Measurements from ENCODE around the gene INAVA. TPM values are rescaled to one million over a fixed set of nuclear protein-coding genes. Genes with fewer than 3 reads are reported as not detected.

INAVA gene
- total RNA-seq, 6 experiments from 2014 or later: not detected

DNA sequence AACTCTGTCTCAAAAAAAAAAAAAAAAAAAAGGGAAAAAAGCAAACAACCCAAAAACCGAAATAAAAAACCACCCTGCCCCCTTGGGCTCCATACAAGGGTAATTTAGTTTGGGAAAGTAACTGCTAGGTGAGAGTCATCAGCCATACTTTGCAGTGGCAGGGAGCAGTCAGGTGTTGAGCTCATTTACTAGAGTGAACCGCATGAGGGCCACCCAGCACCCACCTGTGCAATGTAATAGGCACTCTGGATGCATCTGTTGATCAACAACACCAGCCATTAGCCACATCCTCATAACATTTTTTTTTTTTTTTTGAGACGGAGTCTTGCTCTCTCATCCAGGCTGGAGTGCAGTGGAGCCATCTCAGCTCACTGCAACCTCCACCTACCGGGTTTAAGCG, 9.1 kb downstream of the INAVA start:
- Mint-ChIP-seq H3K27me3 (ENCODE audit: insufficient read depth) (peaks cover 45% of the 10 kb centered on the region), H3K36me3 (ENCODE audit: low read depth) (no peaks in the 10 kb centered on the region), H3K4me3 (no peak overlapping the region), H3K9me3 (no peaks in the 10 kb centered on the region), H3K27ac (no peak overlapping the region), H3K4me1 (ENCODE audit: low read depth) (no peaks in the 10 kb centered on the region)
- no peak for DNase-seq
- no peak for TF ChIP-seq CTCF (IDR thresholded peaks at IDR 0.05)

DNA sequence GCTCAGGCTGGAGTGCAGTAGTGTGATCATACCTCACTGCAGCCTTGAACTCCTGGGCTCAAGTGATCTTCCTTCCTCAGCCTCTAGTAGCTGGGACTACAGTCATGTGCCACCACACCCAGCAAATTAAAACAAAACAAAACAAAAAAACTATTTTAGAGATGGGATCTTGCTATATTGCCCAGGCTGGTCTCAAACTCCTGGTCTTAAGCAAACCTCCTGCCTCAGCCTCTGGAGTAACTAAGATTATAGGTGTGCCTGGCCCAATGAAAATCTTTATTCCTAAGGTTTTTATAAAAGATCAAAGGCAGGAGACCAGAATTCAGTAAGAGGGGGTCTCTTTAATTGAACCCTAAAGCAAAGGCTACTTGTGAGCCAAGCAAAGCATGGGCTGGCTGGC, 10.1 kb downstream of the INAVA start:
- TF ChIP-seq CTCF (IDR thresholded peaks at IDR 0.05): no peak
- Mint-ChIP-seq H3K4me1 (ENCODE audit: low read depth) (no peaks in the 10 kb centered on the region), H3K36me3 (ENCODE audit: low read depth) (no peaks in the 10 kb centered on the region), H3K4me3 (no peak overlapping the region), H3K27ac (no peak overlapping the region), H3K27me3 (ENCODE audit: insufficient read depth) (peaks cover 38% of the 10 kb centered on the region), H3K9me3 (no peaks in the 10 kb centered on the region)
- no peak for DNase-seq

DNA sequence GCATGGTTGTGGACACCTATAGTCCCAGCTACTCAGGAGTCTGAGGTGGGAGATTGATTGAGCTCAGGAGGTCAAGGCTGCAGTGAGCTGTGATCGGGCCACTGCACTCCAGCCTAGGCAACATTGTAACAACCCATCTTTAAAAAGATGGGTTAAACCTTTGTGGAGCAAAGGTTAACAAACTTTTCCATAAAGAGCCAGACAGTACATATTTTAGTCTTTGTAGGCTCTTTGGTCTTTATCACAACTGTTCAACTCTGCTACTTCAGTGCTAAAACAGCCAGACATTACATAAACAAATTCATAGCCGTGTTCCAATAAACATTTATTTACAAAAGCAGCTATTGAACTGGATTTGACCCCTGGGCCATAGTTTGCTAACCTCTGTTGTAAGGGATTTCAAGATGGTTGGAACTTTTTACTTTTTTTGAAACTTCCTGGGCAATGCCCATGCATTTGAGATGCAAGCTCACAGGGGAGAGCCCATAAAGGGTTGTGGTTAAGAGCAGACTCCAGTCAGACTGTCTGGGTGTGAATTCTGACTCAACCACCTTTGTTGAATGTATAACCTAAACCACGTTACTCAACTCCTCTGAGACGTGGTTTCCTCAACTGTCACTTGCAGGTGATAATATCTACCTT, 10.8 kb downstream of the INAVA start:
- Mint-ChIP-seq H3K9me3 (no peaks in the 10 kb centered on the region), H3K27me3 (ENCODE audit: insufficient read depth) (peaks cover 35% of the 10 kb centered on the region), H3K36me3 (ENCODE audit: low read depth) (no peaks in the 10 kb centered on the region), H3K27ac (no peak overlapping the region), H3K4me1 (ENCODE audit: low read depth) (no peaks in the 10 kb centered on the region), H3K4me3 (no peak overlapping the region)
- no peak for DNase-seq
- TF ChIP-seq CTCF (IDR thresholded peaks at IDR 0.05): no peak

DNA sequence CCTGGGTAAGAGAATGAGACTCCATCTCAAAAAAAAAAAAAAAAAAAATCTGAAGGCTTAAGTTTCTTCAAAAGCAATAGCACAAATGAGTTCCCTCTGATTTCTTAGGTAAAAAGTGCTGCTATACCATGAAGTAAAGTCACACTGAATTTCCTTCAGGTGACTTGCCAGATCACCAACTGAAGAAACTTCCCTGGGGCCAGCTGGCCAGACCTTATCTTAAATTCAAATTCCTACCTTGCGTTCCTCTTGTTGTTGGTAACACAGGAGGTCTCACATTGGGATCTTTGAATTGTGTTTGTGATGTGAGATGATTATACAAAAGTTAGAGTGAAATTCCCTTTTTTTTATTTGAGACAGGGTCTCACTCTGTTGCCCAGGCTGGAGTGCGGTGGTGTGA, 11.8 kb downstream of the INAVA start:
- DNase-seq: no peak
- no peak for TF ChIP-seq CTCF (IDR thresholded peaks at IDR 0.05)
- no peaks in the 10 kb centered on the region for H3K36me3 Mint-ChIP-seq (ENCODE audit: low read depth)
- no peak overlapping the region for H3K4me3 Mint-ChIP-seq
- H3K27ac Mint-ChIP-seq: no peak overlapping the region
- no peaks in the 10 kb centered on the region for H3K4me1 Mint-ChIP-seq (ENCODE audit: low read depth)
- H3K9me3 Mint-ChIP-seq: no peaks in the 10 kb centered on the region
- peaks cover 32% of the 10 kb centered on the region for H3K27me3 Mint-ChIP-seq (ENCODE audit: insufficient read depth)

DNA sequence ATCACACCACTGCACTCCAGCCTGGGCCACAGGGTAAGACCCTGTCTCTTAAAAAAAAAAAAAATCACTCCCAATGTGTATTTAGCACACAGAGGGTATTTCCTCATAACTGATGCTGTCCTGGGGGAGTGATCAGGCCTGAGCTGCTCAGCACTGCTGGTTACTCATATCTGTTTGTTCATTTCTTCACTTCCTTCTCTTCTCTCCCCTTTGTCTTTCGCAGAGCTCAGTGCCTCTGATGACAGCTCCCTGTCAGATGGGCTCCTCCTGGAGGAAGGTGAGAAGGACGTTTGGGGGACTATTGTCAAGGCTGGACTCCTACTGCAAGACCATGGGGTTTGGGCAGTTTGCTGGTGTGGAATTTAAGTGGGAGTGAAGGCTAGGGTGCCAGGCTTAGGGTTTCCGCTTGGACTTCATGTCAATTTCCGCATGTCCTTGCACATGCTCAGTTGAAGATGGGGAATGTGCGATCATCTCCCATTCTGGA, 13.0 kb downstream of the INAVA start:
- TF ChIP-seq CTCF (IDR thresholded peaks at IDR 0.05): no peak
- H3K4me1 Mint-ChIP-seq (ENCODE audit: low read depth): no peaks in the 10 kb centered on the region
- DNase-seq: no peak
- no peak overlapping the region for H3K27ac Mint-ChIP-seq
- H3K27me3 Mint-ChIP-seq (ENCODE audit: insufficient read depth): peaks cover 22% of the 10 kb centered on the region
- H3K36me3 Mint-ChIP-seq (ENCODE audit: low read depth): no peaks in the 10 kb centered on the region
- no peaks in the 10 kb centered on the region for H3K9me3 Mint-ChIP-seq
- H3K4me3 Mint-ChIP-seq: no peak overlapping the region

Measured in HFFc6 (cell line).